K562 (cell line): ENCODE results near the gene DEFB114. TPM values are rescaled to one million over a fixed set of nuclear protein-coding genes. Genes with fewer than 3 reads are reported as not detected.

Experiments used
- ATF1 ChIP-seq, 2 experiments: fragments of 450-650 bp in 1 of 2; IDR thresholded peaks; 2 replicates each; pipeline ENCODE4 v1.6.1; 2016; ENCODE audit warnings: missing compliant biosample characterization in 1 of 2, missing genetic modification characterization in 1 of 2
- BRD4 ChIP-seq: fragments of 200-600 bp; sonication (generic); IDR thresholded peaks from 2 replicates; pipeline ENCODE4 v1.6.1; 2017; ENCODE audit warnings: inconsistent platforms
- ESRRB ChIP-seq: fragments of 250-450 bp; sonication (Bioruptor Pico); IDR thresholded peaks from 2 replicates; pipeline ENCODE4 v1.5.0; 2020; ENCODE audit warnings: mild to moderate bottlenecking, moderate library complexity, borderline replicate concordance
- FOSL1 ChIP-seq: fragments of 200-800 bp; sonication (Bioruptor generic); conservative IDR thresholded peaks from 2 replicates; pipeline ENCODE4 v1.6.1; 2016; ENCODE audit warnings: missing genetic modification characterization, missing compliant biosample characterization
- ID3 ChIP-seq, 2 experiments: fragments of 250-450 bp in 1 of 2; fragments of 450-650 bp in 1 of 2; sonication (Bioruptor Pico) in 1 of 2; IDR thresholded peaks; 2 replicates each; pipeline versions ENCODE4 v1.6.1 to v1.8.0; 2016 to 2021; ENCODE audit warnings: mild to moderate bottlenecking in 2 of 2, moderate library complexity in 2 of 2, missing compliant biosample characterization in 1 of 2, missing genetic modification characterization in 1 of 2
- KDM2B ChIP-seq: fragments of 250-450 bp; sonication (Bioruptor Pico); IDR thresholded peaks from 2 replicates; pipeline ENCODE4 v1.8.0; 2021; ENCODE audit warnings: mild to moderate bottlenecking, moderate library complexity
- LCOR ChIP-seq: sonication (generic); formaldehyde crosslinking; IDR thresholded peaks from 2 replicates; pipeline ENCODE4 v1.8.0; 2022; ENCODE audit warnings: mild to moderate bottlenecking, missing genetic modification reagents
- MEF2A ChIP-seq: IDR thresholded peaks from 2 replicates; pipeline ENCODE4 v1.6.1; 2011; ENCODE audit warnings: low read depth, mild to moderate bottlenecking, low read length, moderate library complexity; ENCODE audit not compliant: control insufficient read depth
- PHB ChIP-seq: fragments of 250-450 bp; sonication (Bioruptor Pico); IDR thresholded peaks from 2 replicates; pipeline ENCODE4 v1.5.0; 2021
- PHTF2 ChIP-seq: fragments of 250-450 bp; sonication (Bioruptor Pico); IDR thresholded peaks from 2 replicates; pipeline ENCODE4 v1.5.0; 2021; ENCODE audit warnings: mild to moderate bottlenecking
- POLR2AphosphoS5 ChIP-seq: IDR thresholded peaks from 2 replicates; pipeline ENCODE4 v1.6.1; 2011; ENCODE audit warnings: mild to moderate bottlenecking, low read depth, low read length, moderate library complexity; ENCODE audit not compliant: control insufficient read depth, insufficient read depth
- RBM34 ChIP-seq: fragments of 200-400 bp; formaldehyde crosslinking; IDR thresholded peaks from 2 replicates; pipeline ENCODE4 v1.6.1; 2018; ENCODE audit warnings: low read length, borderline replicate concordance; ENCODE audit not compliant: insufficient read depth
- RHOXF2B ChIP-seq: fragments of 250-450 bp; sonication (Bioruptor Pico); conservative IDR thresholded peaks from 2 replicates; pipeline ENCODE4 v1.5.1; 2021
- TOE1 ChIP-seq, 2 experiments: fragments of 450-650 bp in 1 of 2; sonication (generic) in 1 of 2; formaldehyde crosslinking in 1 of 2; IDR thresholded peaks; 2 replicates each; pipeline versions ENCODE4 v1.7.1 to v1.8.0; 2016 to 2022; ENCODE audit warnings: borderline replicate concordance in 2 of 2, mild to moderate bottlenecking in 2 of 2, antibody characterized with exemption in 1 of 2, inconsistent platforms in 1 of 2, low read depth in 1 of 2, missing genetic modification reagents in 1 of 2, moderate library complexity in 1 of 2
- ZNF707 ChIP-seq: fragments of 250-450 bp; sonication (Bioruptor Pico); conservative IDR thresholded peaks from 2 replicates; pipeline ENCODE4 v1.8.0; 2022; ENCODE audit warnings: inconsistent platforms, mild to moderate bottlenecking, moderate library complexity
- ZNF780A ChIP-seq: fragments of 250-450 bp; sonication (Bioruptor Pico); IDR thresholded peaks from 2 replicates; pipeline ENCODE4 v1.5.0; 2021; ENCODE audit warnings: mild to moderate bottlenecking
- polyA plus RNA-seq, 8 experiments: library from polyadenylated mRNA; depleted of rRNA in 4 of 8; stranded (reverse) in 5 of 8; unstranded in 3 of 8; fragments of >200 nt; fragmentation: Nextera tagmentation in 2 of 8; fragmentation: Illumina TruSeq in 1 of 8; extraction: Ambion mirVana in 2 of 8; extraction: Trizol in 1 of 8; gene quantifications; 2 replicates each; pipeline versions ENCODE4 v1.2.1 to v1.2.3, GENCODE V29; 2011 to 2014; ENCODE audit warnings: inconsistent platforms in 1 of 8, missing spikeins in 1 of 8
- total RNA-seq, 7 experiments: library from RNA; depleted of rRNA in 6 of 7; stranded (reverse); fragments of >200 nt in 6 of 7; fragmentation: Illumina TruSeq in 2 of 7; extraction: Trizol in 2 of 7; gene quantifications; 2 replicates each; pipeline versions ENCODE4 v1.2.1 to v1.2.3, GENCODE V29; 2011 to 2021; ENCODE audit warnings: low replicate concordance in 1 of 7
- TF ChIP-seq, protein P1 (sequence below): fragments of 250-450 bp; sonication (Bioruptor Pico); IDR thresholded peaks from 2 replicates; pipeline ENCODE4 v1.4.0; 2020; ENCODE audit warnings: mild to moderate bottlenecking, moderate library complexity
- TF ChIP-seq, protein P2 (sequence below): fragments of 250-450 bp; sonication (Bioruptor Pico); IDR thresholded peaks from 2 replicates; pipeline ENCODE4 v1.4.0; 2020
- TF ChIP-seq, protein P3 (sequence below): fragments of 450-650 bp; IDR thresholded peaks from 2 replicates; pipeline ENCODE4 v1.6.1; 2016; ENCODE audit warnings: low read depth, mild to moderate bottlenecking, moderate library complexity
- TF ChIP-seq, protein P4 (sequence below): fragments of 450-650 bp; IDR thresholded peaks from 2 replicates; pipeline ENCODE4 v1.6.1; 2016

Gene DEFB114
- total and polyA plus RNA-seq, 9 of the 15 experiments (the other 6 are each of a cell fraction or from before 2014, with no cell fraction given) = not detected

DNA sequence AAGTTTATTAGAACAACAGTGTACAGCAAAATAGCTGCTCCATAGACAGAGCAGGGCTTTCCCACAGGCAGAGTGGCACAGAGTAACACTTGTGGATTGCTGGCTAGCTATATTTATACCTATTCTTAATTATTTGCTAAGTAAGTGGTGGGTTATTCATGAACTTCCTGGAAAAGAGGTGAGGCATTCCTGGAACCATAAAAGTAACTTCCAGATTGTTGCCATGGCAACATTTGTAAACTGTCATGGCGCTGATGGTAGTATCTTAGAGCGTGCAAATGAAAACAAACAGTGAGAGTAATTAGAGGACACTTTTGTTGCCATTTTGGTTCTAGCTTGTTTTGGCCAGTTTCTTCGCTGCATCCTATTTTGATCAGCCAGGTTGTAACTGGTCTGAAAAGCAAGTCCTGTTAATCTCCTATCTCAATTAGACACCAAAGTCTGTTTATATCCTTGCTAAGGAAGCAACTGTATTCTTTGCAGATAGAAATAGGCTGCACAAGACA, 23.9 kb downstream of the DEFB114 start (continued):
- TF ChIP-seq, protein P1, sequence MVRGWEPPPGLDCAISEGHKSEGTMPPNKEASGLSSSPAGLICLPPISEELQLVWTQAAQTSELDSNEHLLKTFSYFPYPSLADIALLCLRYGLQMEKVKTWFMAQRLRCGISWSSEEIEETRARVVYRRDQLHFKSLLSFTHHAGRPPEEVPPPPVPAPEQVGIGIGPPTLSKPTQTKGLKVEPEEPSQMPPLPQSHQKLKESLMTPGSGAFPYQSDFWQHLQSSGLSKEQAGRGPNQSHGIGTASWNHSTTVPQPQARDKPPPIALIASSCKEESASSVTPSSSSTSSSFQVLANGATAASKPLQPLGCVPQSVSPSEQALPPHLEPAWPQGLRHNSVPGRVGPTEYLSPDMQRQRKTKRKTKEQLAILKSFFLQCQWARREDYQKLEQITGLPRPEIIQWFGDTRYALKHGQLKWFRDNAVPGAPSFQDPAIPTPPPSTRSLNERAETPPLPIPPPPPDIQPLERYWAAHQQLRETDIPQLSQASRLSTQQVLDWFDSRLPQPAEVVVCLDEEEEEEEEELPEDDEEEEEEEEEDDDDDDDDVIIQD = no peak
- TF ChIP-seq FOSL1 (tag) (peak; percentile 86), RBM34 (no peak), PHB (no peak), TOE1 (IDR thresholded peaks at IDR 0.05; ENCODE audit: borderline replicate concordance) (no peak), TOE1 (CRISPR knock-in tag; IDR thresholded peaks at IDR 0.05; ENCODE audit: borderline replicate concordance, low read depth) (no peak), POLR2AphosphoS5 (no peak), ATF1 (CRISPR knock-in tag; IDR thresholded peaks at IDR 0.05) (no peak), ATF1 (tag; IDR thresholded peaks at IDR 0.05) (0 out of 2 replicates have a peak, but pooled peaks have one; percentile 37), BRD4 (no peak), PHTF2 (no peak), ID3 (CRISPR knock-in tag; IDR thresholded peaks at IDR 0.05) (no peak), ID3 (tag; IDR thresholded peaks at IDR 0.05) (0 out of 2 replicates have a peak, but pooled peaks have one; percentile 14), KDM2B (CRISPR knock-in tag) (no peak), MEF2A (peak; percentile 54; the same call in 1 of the 2 replicates), LCOR (CRISPR knock-in tag) (peak; percentile 81), RHOXF2B (no peak), ESRRB (CRISPR knock-in tag) (no peak), ZNF707 (CRISPR knock-in tag) (no peak), ZNF780A (CRISPR knock-in tag) (no peak)
- TF ChIP-seq, protein P2, sequence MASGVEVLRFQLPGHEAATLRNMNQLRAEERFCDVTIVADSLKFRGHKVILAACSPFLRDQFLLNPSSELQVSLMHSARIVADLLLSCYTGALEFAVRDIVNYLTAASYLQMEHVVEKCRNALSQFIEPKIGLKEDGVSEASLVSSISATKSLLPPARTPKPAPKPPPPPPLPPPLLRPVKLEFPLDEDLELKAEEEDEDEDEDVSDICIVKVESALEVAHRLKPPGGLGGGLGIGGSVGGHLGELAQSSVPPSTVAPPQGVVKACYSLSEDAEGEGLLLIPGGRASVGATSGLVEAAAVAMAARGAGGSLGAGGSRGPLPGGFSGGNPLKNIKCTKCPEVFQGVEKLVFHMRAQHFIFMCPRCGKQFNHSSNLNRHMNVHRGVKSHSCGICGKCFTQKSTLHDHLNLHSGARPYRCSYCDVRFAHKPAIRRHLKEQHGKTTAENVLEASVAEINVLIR = no peak
- TF ChIP-seq, protein P3, sequence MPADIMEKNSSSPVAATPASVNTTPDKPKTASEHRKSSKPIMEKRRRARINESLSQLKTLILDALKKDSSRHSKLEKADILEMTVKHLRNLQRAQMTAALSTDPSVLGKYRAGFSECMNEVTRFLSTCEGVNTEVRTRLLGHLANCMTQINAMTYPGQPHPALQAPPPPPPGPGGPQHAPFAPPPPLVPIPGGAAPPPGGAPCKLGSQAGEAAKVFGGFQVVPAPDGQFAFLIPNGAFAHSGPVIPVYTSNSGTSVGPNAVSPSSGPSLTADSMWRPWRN = no peak
- TF ChIP-seq, protein P4, sequence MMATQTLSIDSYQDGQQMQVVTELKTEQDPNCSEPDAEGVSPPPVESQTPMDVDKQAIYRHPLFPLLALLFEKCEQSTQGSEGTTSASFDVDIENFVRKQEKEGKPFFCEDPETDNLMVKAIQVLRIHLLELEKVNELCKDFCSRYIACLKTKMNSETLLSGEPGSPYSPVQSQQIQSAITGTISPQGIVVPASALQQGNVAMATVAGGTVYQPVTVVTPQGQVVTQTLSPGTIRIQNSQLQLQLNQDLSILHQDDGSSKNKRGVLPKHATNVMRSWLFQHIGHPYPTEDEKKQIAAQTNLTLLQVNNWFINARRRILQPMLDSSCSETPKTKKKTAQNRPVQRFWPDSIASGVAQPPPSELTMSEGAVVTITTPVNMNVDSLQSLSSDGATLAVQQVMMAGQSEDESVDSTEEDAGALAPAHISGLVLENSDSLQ = peak; percentile 69
